ENCODE measurements around the gene GUK1. TPM values are rescaled to one million over a fixed set of nuclear protein-coding genes. Genes with fewer than 3 reads are reported as not detected.

Gene GUK1
- total RNA-seq, 2 experiments from 2014 or later = 154 to 197 TPM

DNA sequence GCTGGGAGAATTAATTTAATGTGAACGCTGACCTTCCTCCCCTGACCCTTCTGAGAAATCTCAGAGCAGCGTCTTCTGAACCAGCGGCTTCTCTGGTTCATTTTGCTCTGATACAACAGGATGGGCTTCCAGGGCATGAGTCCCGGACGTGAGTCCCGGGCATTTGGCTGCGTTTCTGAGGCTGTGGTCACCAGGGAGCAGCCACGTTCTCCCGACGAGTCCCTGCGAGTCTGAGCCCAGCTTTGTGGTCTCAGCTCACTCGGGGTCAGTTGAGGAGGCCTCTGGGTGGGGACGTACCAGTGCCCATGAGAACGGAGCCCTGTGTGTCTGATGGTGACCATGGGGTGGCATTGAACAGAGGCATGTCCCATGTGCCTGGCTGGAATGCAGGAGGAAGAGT lies 50.1 kb downstream of the GUK1 start:
- Histone ChIP-seq H3K36me3 (ENCODE audit: insufficient read depth, low read length) (no peaks in the 10 kb centered on the region), H3K4me2 (ENCODE audit: low read length) (no peak overlapping the region), H3K4me1 (ENCODE audit: insufficient read depth, low read length, poor library complexity, severe bottlenecking) (no peaks in the 10 kb centered on the region), H3K9me2 (ENCODE audit: insufficient read depth, low read length) (no peaks in the 10 kb centered on the region), H3K4me3 (ENCODE audit: low read depth, low read length, poor library complexity, severe bottlenecking) (no peak overlapping the region), H3K9me3 (ENCODE audit: low read length) (no peaks in the 10 kb centered on the region), H2AFZ (ENCODE audit: low read length) (no peak overlapping the region), H3K27ac (ENCODE audit: low read depth, low read length, poor library complexity, severe bottlenecking) (no peak overlapping the region), H3K79me2 (ENCODE audit: insufficient read depth, low read depth, low read length) (no peaks in the 10 kb centered on the region), H4K20me1 (ENCODE audit: insufficient read depth, low read length) (no peaks in the 10 kb centered on the region)
- TF ChIP-seq EZH2phosphoT487 (IDR thresholded peaks at IDR 0.05; ENCODE audit: borderline replicate concordance, low read depth, low read length) (no peak), CTCF (conservative IDR thresholded peaks at IDR 0.05; ENCODE audit: low read length) (no peak)
- BruUV-seq (replicated peaks) = no TSS peak
- POLR2A ChIA-PET = no interaction called here
- intact Hi-C loops (cut with micrococcal nuclease; ENCODE audit: unreplicated experiment) = no loop called here
- CTCF ChIA-PET (ENCODE audit: unreplicated experiment) = no interaction called here
- no peak for DNase-seq (ENCODE audit: low spot score)

GRCh38 chr1:228190778-228191177 lies 50.7 kb downstream of the GUK1 start:
- no peak for DNase-seq (ENCODE audit: low spot score)
- TF ChIP-seq CTCF (conservative IDR thresholded peaks at IDR 0.05; ENCODE audit: low read length) (no peak), EZH2phosphoT487 (IDR thresholded peaks at IDR 0.05; ENCODE audit: borderline replicate concordance, low read depth, low read length) (no peak)
- intact Hi-C loops (cut with micrococcal nuclease; ENCODE audit: unreplicated experiment) = no loop called here

GRCh38 chr1:228194436-228194835 lies 54.4 kb downstream of the GUK1 start:
- no TSS peak for BruUV-seq (replicated peaks)
- no peaks in the 10 kb centered on the region for H3K9me2 ChIP-seq (ENCODE audit: insufficient read depth, low read length)
- POLR2A ChIA-PET = interaction anchor here (0.7 kb wide), 1 partner anchor 29 kb away, joined by 3 read pairs; the partner anchor contains the start of gene IBA57

More at GRCh38 chr1:228190778-228191177, 50.7 kb downstream of the GUK1 start:
- no peak overlapping the region for H2AFZ ChIP-seq (ENCODE audit: low read length)
- H3K9me2 ChIP-seq (ENCODE audit: insufficient read depth, low read length) = no peaks in the 10 kb centered on the region
- no TSS peak for BruUV-seq (replicated peaks)
- H4K20me1 ChIP-seq (ENCODE audit: insufficient read depth, low read length) = no peaks in the 10 kb centered on the region
- H3K4me1 ChIP-seq (ENCODE audit: insufficient read depth, low read length, poor library complexity, severe bottlenecking) = no peaks in the 10 kb centered on the region
- no peak overlapping the region for H3K27ac ChIP-seq (ENCODE audit: low read depth, low read length, poor library complexity, severe bottlenecking)
- CTCF ChIA-PET (ENCODE audit: unreplicated experiment) = no interaction called here
- H3K36me3 ChIP-seq (ENCODE audit: insufficient read depth, low read length) = no peaks in the 10 kb centered on the region
- H3K79me2 ChIP-seq (ENCODE audit: insufficient read depth, low read depth, low read length) = no peaks in the 10 kb centered on the region
- H3K9me3 ChIP-seq (ENCODE audit: low read length) = no peaks in the 10 kb centered on the region
- H3K4me2 ChIP-seq (ENCODE audit: low read length) = no peak overlapping the region
- POLR2A ChIA-PET = no interaction called here
- no peak overlapping the region for H3K4me3 ChIP-seq (ENCODE audit: low read depth, low read length, poor library complexity, severe bottlenecking)

More at GRCh38 chr1:228194436-228194835, 54.4 kb downstream of the GUK1 start:
- peaks cover 9% of the 10 kb centered on the region; the same call in 1 of the 2 replicates for H3K9me3 ChIP-seq (ENCODE audit: low read length)
- TF ChIP-seq EZH2phosphoT487 (IDR thresholded peaks at IDR 0.05; ENCODE audit: borderline replicate concordance, low read depth, low read length) (no peak), CTCF (conservative IDR thresholded peaks at IDR 0.05; ENCODE audit: low read length) (no peak)
- no peaks in the 10 kb centered on the region for H4K20me1 ChIP-seq (ENCODE audit: insufficient read depth, low read length)
- H3K4me1 ChIP-seq (ENCODE audit: insufficient read depth, low read length, poor library complexity, severe bottlenecking) = no peaks in the 10 kb centered on the region
- intact Hi-C loops (cut with micrococcal nuclease; ENCODE audit: unreplicated experiment) = no loop called here
- no peak overlapping the region for H2AFZ ChIP-seq (ENCODE audit: low read length)
- no peak for DNase-seq (ENCODE audit: low spot score)
- H3K36me3 ChIP-seq (ENCODE audit: insufficient read depth, low read length) = no peaks in the 10 kb centered on the region
- H3K27ac ChIP-seq (ENCODE audit: low read depth, low read length, poor library complexity, severe bottlenecking) = no peak overlapping the region
- H3K4me3 ChIP-seq (ENCODE audit: low read depth, low read length, poor library complexity, severe bottlenecking) = no peak overlapping the region
- no peak overlapping the region for H3K4me2 ChIP-seq (ENCODE audit: low read length)
- CTCF ChIA-PET (ENCODE audit: unreplicated experiment) = no interaction called here
- H3K79me2 ChIP-seq (ENCODE audit: insufficient read depth, low read depth, low read length) = no peaks in the 10 kb centered on the region
